NK-92 treated with Interleukin-12 subunit alpha and Interleukin-12 subunit beta, amount 100 ng/mL, for 24 hours (cell line): ENCODE measurements around the gene USP36.
A peak's percentile ranks its signal among the peaks of the same experiment; 100 is the strongest.
"Not testable (repeated sequence)": the region's sequence is repeated elsewhere in the genome, so short reads cannot be mapped to it uniquely, and the experiment has no call there.

ENCODE experiments used
- DNase-seq: peaks from one replicate; lab custom pipeline; 2025; lab: John Stamatoyannopoulos, UW

The USP36 gene

GRCh38 chr17:78790552-78790951, 50.1 kb downstream of the USP36 start:
- DNase-seq: no peak

- DNase-seq: no peak
Observed at GRCh38 chr17:78789663-78790181, 50.9 kb downstream of the USP36 start.

GRCh38 chr17:78789149-78789662, 51.4 kb downstream of the USP36 start:
- no peak for DNase-seq

GRCh38 chr17:78788451-78788850, 52.2 kb downstream of the USP36 start:
- no peak for DNase-seq

DNA sequence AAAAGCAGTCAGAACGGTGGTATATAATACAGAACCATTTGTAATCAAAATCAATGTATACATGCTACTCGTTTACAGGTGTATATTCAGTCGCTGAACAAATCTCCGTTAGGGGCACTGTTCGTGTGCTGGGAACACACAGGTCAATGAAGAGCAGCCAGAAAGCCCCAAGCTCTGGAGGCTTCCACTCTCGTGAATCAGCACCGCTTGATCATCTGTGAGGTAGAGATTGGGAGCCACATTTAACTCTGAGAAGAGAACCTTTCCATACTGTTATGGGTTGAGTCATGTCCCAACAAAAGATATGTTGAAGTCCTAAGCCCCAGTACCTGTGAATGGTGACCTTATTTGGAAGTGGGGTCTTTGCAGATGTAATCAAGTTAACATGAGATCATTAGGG, 53.2 kb downstream of the USP36 start:
- no peak for DNase-seq

DNA sequence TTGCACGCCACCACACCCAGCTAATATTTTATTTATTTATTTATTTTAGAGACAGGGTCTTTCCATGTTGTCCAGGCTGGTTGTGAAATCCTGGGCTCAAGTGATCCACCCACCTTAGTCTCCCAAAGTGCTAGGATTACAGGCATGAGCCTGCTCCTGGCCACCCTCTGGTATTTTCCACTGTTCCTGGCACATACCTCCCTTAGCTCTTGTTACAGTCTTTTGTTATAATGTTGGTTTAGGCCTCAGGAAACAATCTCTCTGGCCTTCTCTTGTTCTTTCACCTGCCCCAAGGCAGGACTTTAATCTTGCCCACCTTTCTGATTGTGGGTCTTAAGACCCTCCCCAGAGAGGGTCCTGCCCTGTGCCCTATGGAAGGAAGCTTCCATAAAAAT, 55.0 kb downstream of the USP36 start:
- DNase-seq: no peak

GRCh38 chr17:78785011-78785662, 55.5 kb downstream of the USP36 start:
- DNase-seq: no peak

DNA sequence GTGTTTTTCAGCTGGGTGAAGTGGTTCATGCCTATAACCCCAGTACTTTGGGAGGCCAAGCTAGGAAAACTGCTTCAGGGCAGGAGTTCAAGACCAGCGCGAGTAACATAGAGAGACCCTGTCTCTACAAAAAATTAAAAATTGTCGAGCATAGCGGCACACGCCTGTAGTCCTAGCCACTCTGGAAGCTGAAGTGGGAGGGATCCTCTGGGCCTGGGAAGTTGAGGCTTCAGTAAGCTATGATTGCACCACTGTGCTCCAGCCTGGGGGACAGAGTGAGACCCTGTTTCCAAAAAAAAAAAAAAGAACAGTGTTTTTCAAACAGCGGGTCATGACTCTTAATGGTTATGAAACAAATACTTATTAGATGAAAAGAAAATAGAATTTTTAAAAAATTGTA, 56.3 kb downstream of the USP36 start:
- DNase-seq: no peak

- no peak for DNase-seq
Observed at GRCh38 chr17:78783711-78784324, 56.8 kb downstream of the USP36 start.

DNA sequence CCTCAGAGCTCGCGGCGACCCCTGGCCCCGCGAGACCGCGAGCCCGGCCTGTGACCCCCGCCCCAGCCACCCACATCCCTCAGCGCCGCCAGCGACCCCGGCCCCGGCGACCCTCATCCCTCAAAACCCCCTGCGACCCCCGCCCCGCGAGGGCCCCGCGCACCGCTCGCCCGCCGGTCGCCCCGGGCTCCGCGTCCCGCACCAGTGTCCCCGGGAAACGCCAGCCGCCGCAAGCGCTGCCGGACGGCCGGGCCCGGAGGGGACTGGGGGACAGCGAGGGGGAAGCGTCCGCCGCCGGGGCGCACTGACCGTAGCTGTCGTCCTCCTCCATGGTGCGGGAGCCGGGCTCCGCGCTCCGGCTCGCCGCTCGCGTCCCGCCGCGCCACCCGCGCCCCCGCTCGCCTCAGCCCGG, 58.7 kb downstream of the USP36 start, which contains the start of gene CYTH1:
CYTH1 (minus strand) TSS at position 381 of the 412 bp plus-strand sequence; CDS start at position 331, 50 bp downstream.
- DNase-seq: no peak

DNA sequence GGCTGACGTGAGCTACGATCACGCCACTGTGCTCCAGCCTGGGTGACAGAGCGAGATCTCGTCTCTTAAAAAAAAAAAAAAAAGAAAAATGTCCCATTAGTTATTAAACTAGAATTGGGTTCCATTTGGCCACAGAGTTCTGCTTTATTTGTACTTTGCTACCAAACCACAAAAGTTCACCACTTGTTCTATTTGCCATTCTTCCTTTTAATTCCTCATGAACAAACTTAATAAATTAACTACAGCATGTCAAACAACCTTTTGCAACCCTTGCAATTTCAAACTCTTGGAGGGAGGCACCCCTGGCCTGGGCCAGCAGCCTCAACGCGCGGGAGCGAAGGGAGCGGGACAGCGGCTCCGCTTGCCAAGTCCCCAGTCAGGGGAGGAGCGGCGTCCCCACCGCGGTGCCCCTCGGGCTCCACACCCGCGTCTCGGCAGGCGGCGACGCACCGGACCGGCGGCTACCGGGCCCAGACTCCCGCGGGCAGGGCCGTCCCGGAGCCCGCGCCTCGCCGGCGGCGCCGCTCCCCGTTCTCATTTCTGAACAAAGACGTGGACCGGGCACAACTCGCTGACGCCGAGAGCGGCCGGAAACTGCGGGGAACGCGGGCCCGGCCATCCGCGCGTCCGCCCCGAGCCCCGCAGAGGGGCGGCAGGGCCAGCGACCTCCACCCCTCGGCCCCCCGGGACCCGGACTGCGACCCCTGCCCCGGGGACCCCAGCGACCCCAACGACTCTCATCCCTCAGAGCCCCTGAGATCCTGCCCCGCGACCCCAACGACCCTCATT, 59.3 kb downstream of the USP36 start:
- peak; percentile 19 for DNase-seq

GRCh38 chr17:78780335-78780734, 60.3 kb downstream of the USP36 start:
- DNase-seq: no peak

DNA sequence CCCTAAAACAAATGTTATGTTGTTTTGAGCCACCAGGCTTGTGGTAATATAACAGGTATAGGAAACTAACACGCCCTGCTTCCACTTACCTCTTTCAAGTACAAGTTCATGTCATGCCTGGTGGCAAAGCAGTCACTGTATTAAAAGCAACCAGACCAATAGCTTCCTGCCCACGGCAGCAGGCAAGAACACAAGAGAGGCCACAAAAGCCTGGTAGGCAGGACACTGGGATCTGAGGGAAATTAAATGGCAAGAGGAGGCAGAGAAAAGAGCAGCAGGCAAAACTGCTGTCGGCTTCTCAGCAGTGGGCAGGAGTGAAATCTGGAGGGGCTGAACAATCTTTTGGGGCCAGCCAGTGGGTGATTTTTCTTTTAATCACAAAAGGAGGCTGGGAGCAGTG, 60.8 kb downstream of the USP36 start:
- DNase-seq: no peak

DNA sequence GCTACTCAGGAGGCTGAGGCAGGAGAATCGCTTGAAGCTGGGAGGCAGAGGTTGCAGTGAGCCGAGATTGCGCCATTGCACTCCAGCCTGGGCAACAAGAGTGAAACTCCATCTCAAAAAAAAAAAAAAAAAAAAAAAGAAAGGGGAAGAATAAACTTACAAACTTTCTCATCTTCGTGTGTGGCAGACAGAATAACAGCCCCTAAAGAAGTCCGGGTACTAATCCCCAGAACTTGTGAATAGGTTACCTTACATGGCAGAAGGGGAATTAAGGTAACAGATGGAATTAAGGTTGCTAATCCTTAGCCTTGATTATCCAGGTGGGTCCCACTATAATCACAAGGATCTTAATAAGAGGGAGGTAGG, 61.3 kb downstream of the USP36 start:
- not testable (repeated sequence) for DNase-seq

DNA sequence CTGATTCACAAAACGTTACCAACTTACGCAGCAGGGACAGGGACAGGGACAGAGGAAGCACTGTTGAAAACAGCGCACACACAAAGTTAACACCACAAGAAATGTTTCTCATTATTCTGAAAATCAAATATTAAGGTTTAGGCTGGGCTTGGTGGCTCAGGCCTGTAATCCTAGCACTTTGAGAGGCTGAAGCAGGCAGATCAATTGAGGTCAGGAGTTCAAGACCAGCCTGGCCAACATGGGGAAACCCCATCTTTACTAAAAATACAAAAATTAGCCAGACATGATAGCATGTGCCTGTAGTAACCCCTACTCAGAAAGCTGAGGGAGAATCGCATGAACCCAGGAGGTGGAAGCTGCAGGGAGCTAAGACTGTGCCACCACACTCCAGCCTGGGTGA, 62.7 kb downstream of the USP36 start:
- no peak for DNase-seq

GRCh38 chr17:78774956-78775571, 65.5 kb downstream of the USP36 start:
- peak; percentile 47 for DNase-seq

- no peak for DNase-seq
Observed at GRCh38 chr17:78774453-78774852, 66.2 kb downstream of the USP36 start.

GRCh38 chr17:78771758-78772382, 68.7 kb downstream of the USP36 start:
- no peak for DNase-seq

DNA sequence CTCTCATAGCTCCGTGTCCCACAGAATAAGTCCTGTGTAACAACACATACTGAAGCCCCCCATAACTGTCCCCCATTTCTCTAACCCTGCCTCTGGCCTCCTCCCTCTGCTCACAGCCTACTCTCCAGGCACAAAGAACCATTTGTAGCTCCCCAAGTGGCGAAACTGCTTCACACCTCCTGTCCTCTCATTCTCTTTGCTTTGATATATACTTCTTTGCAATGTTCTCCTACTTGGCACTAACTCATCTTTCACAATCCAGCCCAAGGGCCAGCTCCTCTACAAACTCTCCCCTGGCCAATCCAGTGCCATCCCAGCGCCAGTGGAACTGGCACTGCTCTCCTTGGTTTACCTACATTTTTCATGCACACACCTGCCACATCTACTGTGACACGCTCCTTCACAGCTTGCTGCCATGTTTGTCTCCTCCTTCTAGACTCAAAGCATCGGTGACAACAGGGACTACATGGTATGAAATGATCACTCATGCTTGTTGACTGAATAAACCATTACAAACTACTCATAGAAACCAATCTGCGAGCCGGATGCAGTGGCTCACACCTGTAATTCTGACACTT, 71.3 kb downstream of the USP36 start:
- no peak for DNase-seq

- DNase-seq: no peak
Observed at GRCh38 chr17:78767806-78768205, 72.8 kb downstream of the USP36 start.

DNA sequence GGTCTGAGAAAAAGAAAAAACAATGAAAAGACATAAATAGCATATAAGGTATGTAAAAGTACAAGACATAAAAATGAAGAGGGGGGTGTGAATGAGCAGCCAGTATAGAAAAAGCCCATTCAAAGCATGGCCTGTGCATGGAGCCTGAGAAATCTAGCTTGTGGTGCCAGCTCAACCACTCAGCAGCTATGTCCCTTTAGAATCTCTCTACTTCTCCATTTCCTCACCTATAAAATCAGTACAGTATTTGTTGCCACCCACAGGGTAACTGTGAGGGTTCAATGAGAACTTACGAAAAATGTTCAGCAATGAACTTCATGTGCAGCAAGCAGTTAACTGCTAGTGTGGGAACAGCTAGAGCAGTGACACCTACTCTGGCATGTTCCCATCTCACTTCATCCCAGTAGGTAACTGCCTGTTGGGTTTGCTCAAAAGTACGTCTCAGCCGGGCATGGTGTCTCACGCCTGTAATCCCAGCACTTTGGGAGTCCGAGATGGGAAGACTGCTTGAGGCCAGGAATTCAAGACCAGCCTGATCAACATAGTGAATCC, 73.8 kb downstream of the USP36 start:
- no peak for DNase-seq
